Vagina (tissue), 2 donors: ENCODE results near the gene PIWIL4. TPM values are rescaled to one million over a fixed set of nuclear protein-coding genes. Genes with fewer than 3 reads are reported as not detected.

ENCODE experiments used
- DNase-seq, 2 donors: peaks; one replicate each; pipeline ENCODE4 v3.0.0-alpha.2; 2017; ENCODE audit errors: extremely low spot score in 2 of 2
- H3K27ac ChIP-seq: fragments of 200-600 bp; sonication (generic); one replicate; pipeline ENCODE4 v1.5.1; 2019
- H3K27me3 ChIP-seq: fragments of 200-600 bp; sonication (generic); one replicate; pipeline ENCODE4 v1.5.1; 2019
- H3K36me3 ChIP-seq, 2 donors: fragments of 200-600 bp; sonication (generic); one replicate each; pipeline ENCODE4 v1.5.1; 2017 to 2019
- H3K4me1 ChIP-seq: fragments of 200-600 bp; sonication (generic); one replicate; pipeline ENCODE4 v1.5.1; 2019
- H3K4me3 ChIP-seq, 2 donors: fragments of 200-600 bp; sonication (generic); 1 replicate in 1 of 2; 2 replicates in 1 of 2; pipeline ENCODE4 v1.5.1; 2016 to 2019
- H3K9me3 ChIP-seq: fragments of 200-600 bp; sonication (generic); one replicate; pipeline ENCODE4 v1.5.1; 2019
- CTCF ChIP-seq, 3 experiments: fragments of 450-650 bp in 2 of 3; fragments of 200-600 bp in 1 of 3; sonication (generic) in 1 of 3; IDR thresholded peaks; one replicate each; pipeline ENCODE4 v1.5.1; 2017 to 2019; ENCODE audit warnings: antibody characterized with exemption in 3 of 3, mild to moderate bottlenecking in 2 of 3, moderate library complexity in 2 of 3
- POLR2A ChIP-seq, 2 donors: fragments of 450-650 bp; IDR thresholded peaks; one replicate each; pipeline ENCODE4 v1.6.1; 2017; ENCODE audit warnings: antibody characterized with exemption in 2 of 2, mild to moderate bottlenecking in 2 of 2, moderate library complexity in 2 of 2
- POLR2AphosphoS5 ChIP-seq, 2 donors: sonication (generic); formaldehyde crosslinking; IDR thresholded peaks; one replicate each; pipeline ENCODE4 v1.9.0; 2017; ENCODE audit warnings: antibody characterized with exemption in 2 of 2, mild to moderate bottlenecking in 2 of 2, low read depth in 1 of 2; ENCODE audit not compliant: insufficient read depth in 1 of 2
- intact Hi-C: fragments of 100-400 bp; cut with DNase I; formaldehyde crosslinking; loops from one replicate; pipeline ENCODE4 v1.15.1; 2023
- total RNA-seq: library from RNA; depleted of rRNA; stranded (reverse); fragments of >200 nt; gene quantifications from one replicate; pipeline ENCODE4 v1.2.3, GENCODE V29; 2016

The PIWIL4 gene
- total RNA-seq, 1 donor from 2014 or later = 3.2 TPM

- no peak overlapping the region for H3K27ac ChIP-seq
- H3K36me3 ChIP-seq = no peaks in the 10 kb centered on the region
- DNase-seq = peak in 1 of 2 donors; percentile 58
- peaks cover 6% of the 10 kb centered on the region for H3K4me1 ChIP-seq
- H3K9me3 ChIP-seq = no peaks in the 10 kb centered on the region
- no peak overlapping the region for H3K4me3 ChIP-seq
- H3K27me3 ChIP-seq = no peaks in the 10 kb centered on the region
- intact Hi-C loops = no loop called here
- TF ChIP-seq POLR2A (IDR thresholded peaks at IDR 0.05) (no peak), CTCF (IDR thresholded peaks at IDR 0.05) (no peak), POLR2AphosphoS5 (IDR thresholded peaks at IDR 0.05; ENCODE audit: insufficient read depth in 1 of 2, low read depth in 1 of 2) (no peak)
Measured at GRCh38 chr11:94654201-94654600, 87.0 kb downstream of the PIWIL4 start.

GRCh38 chr11:94655291-94655690 lies 88.1 kb downstream of the PIWIL4 start:
- Histone ChIP-seq H3K27me3 (no peaks in the 10 kb centered on the region), H3K27ac (no peak overlapping the region), H3K9me3 (no peaks in the 10 kb centered on the region), H3K4me3 (no peak overlapping the region), H3K36me3 (no peaks in the 10 kb centered on the region), H3K4me1 (peaks cover 6% of the 10 kb centered on the region)
- intact Hi-C loops = no loop called here
- peak in 1 of 2 donors; percentile 65 for DNase-seq
- TF ChIP-seq CTCF (IDR thresholded peaks at IDR 0.05) (no peak), POLR2AphosphoS5 (IDR thresholded peaks at IDR 0.05; ENCODE audit: insufficient read depth in 1 of 2, low read depth in 1 of 2) (no peak), POLR2A (IDR thresholded peaks at IDR 0.05) (no peak)

- intact Hi-C loops = no loop called here
- H3K9me3 ChIP-seq = no peaks in the 10 kb centered on the region
- H3K4me1 ChIP-seq = peaks cover 6% of the 10 kb centered on the region
- no peaks in the 10 kb centered on the region for H3K36me3 ChIP-seq
- H3K27me3 ChIP-seq = no peaks in the 10 kb centered on the region
- H3K27ac ChIP-seq = no peak overlapping the region
- DNase-seq = no peak
- no peak for TF ChIP-seq CTCF (IDR thresholded peaks at IDR 0.05)
- TF ChIP-seq POLR2A (IDR thresholded peaks at IDR 0.05) = no peak
- no peak for TF ChIP-seq POLR2AphosphoS5 (IDR thresholded peaks at IDR 0.05; ENCODE audit: insufficient read depth in 1 of 2, low read depth in 1 of 2)
- no peak overlapping the region for H3K4me3 ChIP-seq
Measured at GRCh38 chr11:94655956-94656355, 88.8 kb downstream of the PIWIL4 start.

- Histone ChIP-seq H3K27ac (no peak overlapping the region), H3K36me3 (no peaks in the 10 kb centered on the region), H3K27me3 (no peaks in the 10 kb centered on the region), H3K4me1 (peaks cover 6% of the 10 kb centered on the region), H3K4me3 (no peak overlapping the region), H3K9me3 (no peaks in the 10 kb centered on the region)
- DNase-seq = peak in 1 of 2 donors; percentile 5
- intact Hi-C loops = no loop called here
- TF ChIP-seq CTCF (IDR thresholded peaks at IDR 0.05) = no peak
- TF ChIP-seq POLR2AphosphoS5 (IDR thresholded peaks at IDR 0.05; ENCODE audit: insufficient read depth in 1 of 2, low read depth in 1 of 2) = no peak
- no peak for TF ChIP-seq POLR2A (IDR thresholded peaks at IDR 0.05)
Measured at GRCh38 chr11:94656968-94657367, 89.8 kb downstream of the PIWIL4 start.

GRCh38 chr11:94657629-94658028 lies 90.5 kb downstream of the PIWIL4 start:
- intact Hi-C loops = no loop called here
- H3K4me1 ChIP-seq = peaks cover 6% of the 10 kb centered on the region
- no peaks in the 10 kb centered on the region for H3K9me3 ChIP-seq
- DNase-seq = peak; percentile 37
- TF ChIP-seq POLR2AphosphoS5 (IDR thresholded peaks at IDR 0.05; ENCODE audit: insufficient read depth in 1 of 2, low read depth in 1 of 2) (no peak), CTCF (IDR thresholded peaks at IDR 0.05) (no peak), POLR2A (IDR thresholded peaks at IDR 0.05) (no peak)
- no peak overlapping the region for H3K4me3 ChIP-seq
- no peak overlapping the region for H3K27ac ChIP-seq
- no peaks in the 10 kb centered on the region for H3K36me3 ChIP-seq
- no peaks in the 10 kb centered on the region for H3K27me3 ChIP-seq
